ENCODE data around the gene CORO2B.
"Not testable (repeated sequence)": the region's sequence is repeated elsewhere in the genome, so short reads cannot be mapped to it uniquely, and the experiment has no call there.

GRCh38 chr15:68680756-68681155 lies 102.0 kb downstream of the CORO2B start:
- not testable (repeated sequence) for TF ChIP-seq CTCF, POLR2A (IDR thresholded peaks at IDR 0.05)

Data from uterus (tissue), 2 donors.